Neural cell (in vitro differentiated cells): ENCODE data around the gene PROX1. TPM values are rescaled to one million over a fixed set of nuclear protein-coding genes. Genes with fewer than 3 reads are reported as not detected.

ENCODE experiments used
- H2AFZ ChIP-seq: fragments of 200-600, 300-800 bp; sonication (generic), shearing (Covaris generic); 2 replicates; pipeline ENCODE4 v1.6.0; 2014; ENCODE audit warnings: low read depth, mild to moderate bottlenecking, antibody characterized with exemption, low read length, moderate library complexity
- H3F3A ChIP-seq: fragments of 200-600 bp; shearing (Covaris generic); 2 replicates; pipeline ENCODE4 v1.6.1; 2016; ENCODE audit warnings: mild to moderate bottlenecking, moderate library complexity, mixed read lengths, antibody characterized with exemption, low read length; ENCODE audit not compliant: insufficient read depth, poor library complexity, severe bottlenecking
- H3K27ac ChIP-seq: fragments of 200-600, 300-800 bp; sonication (generic), shearing (Covaris generic); 2 replicates; pipeline ENCODE4 v1.5.1; 2014; ENCODE audit warnings: mild to moderate bottlenecking, low read length, moderate library complexity
- H3K27me3 ChIP-seq: fragments of 300-800, 200-600 bp; sonication (generic), shearing (Covaris generic); 2 replicates; pipeline ENCODE4 v1.6.0; 2014; ENCODE audit warnings: mild to moderate bottlenecking, low read depth, low read length, moderate library complexity; ENCODE audit not compliant: insufficient read depth
- H3K36me3 ChIP-seq: fragments of 300-800, 200-600 bp; sonication (generic), shearing (Covaris generic); 2 replicates; pipeline ENCODE4 v1.5.1; 2014; ENCODE audit warnings: mild to moderate bottlenecking, antibody characterized with exemption, low read length, moderate library complexity; ENCODE audit not compliant: insufficient read depth
- H3K4me2 ChIP-seq: fragments of 300-800, 200-600 bp; sonication (generic), shearing (Covaris generic); 2 replicates; pipeline ENCODE4 v1.6.0; 2014; ENCODE audit warnings: mild to moderate bottlenecking, low read length
- H3K4me3 ChIP-seq: fragments of 300-800, 200-600 bp; sonication (generic), shearing (Covaris generic); 2 replicates; pipeline ENCODE4 v1.5.1; 2014; ENCODE audit warnings: mild to moderate bottlenecking, low read length, moderate library complexity
- H3K79me2 ChIP-seq: fragments of 200-600 bp; shearing (Covaris generic); replicated peaks from 2 replicates; pipeline ENCODE4 v1.6.0; 2014; ENCODE audit warnings: mild to moderate bottlenecking, low read length, moderate library complexity; ENCODE audit not compliant: insufficient read depth
- H3K9ac ChIP-seq: fragments of 300-800, 200-600 bp; sonication (generic), shearing (Covaris generic); 2 replicates; pipeline ENCODE4 v1.6.1; 2016; ENCODE audit warnings: mild to moderate bottlenecking, low read length, mixed read lengths
- H3K9me2 ChIP-seq: fragments of 200-600 bp; shearing (Covaris generic); 2 replicates; pipeline ENCODE4 v1.6.1; 2016; ENCODE audit warnings: mild to moderate bottlenecking, low read length, mixed read lengths; ENCODE audit not compliant: insufficient read depth
- H3K9me3 ChIP-seq: fragments of 200-600, 300-800 bp; sonication (generic), shearing (Covaris generic); 2 replicates; pipeline ENCODE4 v1.6.1; 2016; ENCODE audit warnings: mild to moderate bottlenecking, mixed run types, low read length, moderate library complexity, mixed read lengths
- H4K20me1 ChIP-seq: fragments of 200-600 bp; shearing (Covaris generic); 2 replicates; pipeline ENCODE4 v1.6.1; 2016; ENCODE audit warnings: mild to moderate bottlenecking, mixed run types; ENCODE audit not compliant: insufficient read depth
- EP300 ChIP-seq: fragments of 450-650 bp; conservative IDR thresholded peaks from 2 replicates; pipeline ENCODE4 v1.6.1; 2014; ENCODE audit warnings: antibody characterized with exemption, mild to moderate bottlenecking, moderate library complexity; ENCODE audit not compliant: poor library complexity, severe bottlenecking
- EZH2 ChIP-seq: fragments of 200-600, 300-800 bp; shearing (Covaris generic), sonication (generic); IDR thresholded peaks from 2 replicates; pipeline ENCODE4 v1.6.1; 2014; ENCODE audit warnings: antibody characterized with exemption, low read length, borderline replicate concordance, mild to moderate bottlenecking; ENCODE audit not compliant: insufficient read depth, poor library complexity, severe bottlenecking
- MXI1 ChIP-seq: fragments of 450-650 bp; conservative IDR thresholded peaks from 2 replicates; pipeline ENCODE4 v1.6.1; 2014; ENCODE audit warnings: antibody characterized with exemption, mild to moderate bottlenecking; ENCODE audit not compliant: poor library complexity, severe bottlenecking
- POLR2AphosphoS5 ChIP-seq: IDR thresholded peaks from 2 replicates; pipeline ENCODE4 v1.6.1; 2012
- RAD21 ChIP-seq: fragments of 450-650 bp; conservative IDR thresholded peaks from 2 replicates; pipeline ENCODE4 v1.6.1; 2014; ENCODE audit warnings: antibody characterized with exemption, mild to moderate bottlenecking, moderate library complexity
- SMC3 ChIP-seq: fragments of 450-650 bp; conservative IDR thresholded peaks from 2 replicates; pipeline ENCODE4 v1.6.1; 2014; ENCODE audit warnings: antibody characterized with exemption, mild to moderate bottlenecking, moderate library complexity; ENCODE audit not compliant: poor library complexity
- TAF1 ChIP-seq: IDR thresholded peaks from 2 replicates; pipeline ENCODE4 v1.6.1; 2012; ENCODE audit warnings: low read depth
- polyA plus RNA-seq: library from polyadenylated mRNA; depleted of rRNA; stranded (reverse); fragments of >200 nt; gene quantifications from 2 replicates; pipeline ENCODE4 v1.2.3, GENCODE V29; 2014
- TF ChIP-seq, protein P1 (sequence below): fragments of 450-650 bp; IDR thresholded peaks from 2 replicates; pipeline ENCODE4 v1.5.1; 2014; ENCODE audit warnings: antibody characterized with exemption, mild to moderate bottlenecking, moderate library complexity; ENCODE audit not compliant: poor library complexity, severe bottlenecking
- TF ChIP-seq, protein P2 (sequence below): IDR thresholded peaks from 2 replicates; pipeline ENCODE4 v1.6.1; 2012; ENCODE audit warnings: borderline replicate concordance

Gene PROX1
- polyA plus RNA-seq, 1 donor from 2014 or later, result 1.0 TPM

DNA sequence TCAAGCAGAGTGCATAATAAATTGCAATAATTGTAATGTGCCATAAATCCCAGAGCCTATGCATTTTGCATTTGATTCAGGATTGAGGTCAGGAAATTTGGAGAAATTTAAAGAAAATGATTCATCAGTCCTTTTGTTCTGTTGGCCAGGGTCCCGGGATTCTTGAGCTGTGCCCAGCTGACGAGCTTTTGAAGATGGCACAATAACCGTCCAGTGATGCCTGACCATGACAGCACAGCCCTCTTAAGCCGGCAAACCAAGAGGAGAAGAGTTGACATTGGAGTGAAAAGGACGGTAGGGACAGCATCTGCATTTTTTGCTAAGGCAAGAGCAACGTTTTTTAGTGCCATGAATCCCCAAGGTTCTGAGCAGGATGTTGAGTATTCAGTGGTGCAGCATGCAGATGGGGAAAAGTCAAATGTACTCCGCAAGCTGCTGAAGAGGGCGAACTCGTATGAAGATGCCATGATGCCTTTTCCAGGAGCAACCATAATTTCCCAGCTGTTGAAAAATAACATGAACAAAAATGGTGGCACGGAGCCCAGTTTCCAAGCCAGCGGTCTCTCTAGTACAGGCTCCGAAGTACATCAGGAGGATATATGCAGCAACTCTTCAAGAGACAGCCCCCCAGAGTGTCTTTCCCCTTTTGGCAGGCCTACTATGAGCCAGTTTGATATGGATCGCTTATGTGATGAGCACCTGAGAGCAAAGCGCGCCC, 8.7 kb downstream of the PROX1 start:
- Histone ChIP-seq H3K36me3 (no peaks in the 10 kb centered on the region), H3K27me3 (peaks cover 21% of the 10 kb centered on the region), H3K79me2 (no peaks in the 10 kb centered on the region), H3K9me2 (no peaks in the 10 kb centered on the region), H3K9me3 (no peaks in the 10 kb centered on the region), H3K4me3 (no peak overlapping the region), H3F3A (no peaks in the 10 kb centered on the region), H3K27ac (no peak overlapping the region), H2AFZ (no peak overlapping the region), H4K20me1 (no peaks in the 10 kb centered on the region), H3K4me2 (no peak overlapping the region), H3K9ac (no peak overlapping the region)
- TF ChIP-seq SMC3 (no peak), EP300 (no peak), TAF1 (no peak), POLR2AphosphoS5 (no peak), MXI1 (no peak)
- TF ChIP-seq, protein P1, sequence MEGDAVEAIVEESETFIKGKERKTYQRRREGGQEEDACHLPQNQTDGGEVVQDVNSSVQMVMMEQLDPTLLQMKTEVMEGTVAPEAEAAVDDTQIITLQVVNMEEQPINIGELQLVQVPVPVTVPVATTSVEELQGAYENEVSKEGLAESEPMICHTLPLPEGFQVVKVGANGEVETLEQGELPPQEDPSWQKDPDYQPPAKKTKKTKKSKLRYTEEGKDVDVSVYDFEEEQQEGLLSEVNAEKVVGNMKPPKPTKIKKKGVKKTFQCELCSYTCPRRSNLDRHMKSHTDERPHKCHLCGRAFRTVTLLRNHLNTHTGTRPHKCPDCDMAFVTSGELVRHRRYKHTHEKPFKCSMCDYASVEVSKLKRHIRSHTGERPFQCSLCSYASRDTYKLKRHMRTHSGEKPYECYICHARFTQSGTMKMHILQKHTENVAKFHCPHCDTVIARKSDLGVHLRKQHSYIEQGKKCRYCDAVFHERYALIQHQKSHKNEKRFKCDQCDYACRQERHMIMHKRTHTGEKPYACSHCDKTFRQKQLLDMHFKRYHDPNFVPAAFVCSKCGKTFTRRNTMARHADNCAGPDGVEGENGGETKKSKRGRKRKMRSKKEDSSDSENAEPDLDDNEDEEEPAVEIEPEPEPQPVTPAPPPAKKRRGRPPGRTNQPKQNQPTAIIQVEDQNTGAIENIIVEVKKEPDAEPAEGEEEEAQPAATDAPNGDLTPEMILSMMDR, result no peak

DNA sequence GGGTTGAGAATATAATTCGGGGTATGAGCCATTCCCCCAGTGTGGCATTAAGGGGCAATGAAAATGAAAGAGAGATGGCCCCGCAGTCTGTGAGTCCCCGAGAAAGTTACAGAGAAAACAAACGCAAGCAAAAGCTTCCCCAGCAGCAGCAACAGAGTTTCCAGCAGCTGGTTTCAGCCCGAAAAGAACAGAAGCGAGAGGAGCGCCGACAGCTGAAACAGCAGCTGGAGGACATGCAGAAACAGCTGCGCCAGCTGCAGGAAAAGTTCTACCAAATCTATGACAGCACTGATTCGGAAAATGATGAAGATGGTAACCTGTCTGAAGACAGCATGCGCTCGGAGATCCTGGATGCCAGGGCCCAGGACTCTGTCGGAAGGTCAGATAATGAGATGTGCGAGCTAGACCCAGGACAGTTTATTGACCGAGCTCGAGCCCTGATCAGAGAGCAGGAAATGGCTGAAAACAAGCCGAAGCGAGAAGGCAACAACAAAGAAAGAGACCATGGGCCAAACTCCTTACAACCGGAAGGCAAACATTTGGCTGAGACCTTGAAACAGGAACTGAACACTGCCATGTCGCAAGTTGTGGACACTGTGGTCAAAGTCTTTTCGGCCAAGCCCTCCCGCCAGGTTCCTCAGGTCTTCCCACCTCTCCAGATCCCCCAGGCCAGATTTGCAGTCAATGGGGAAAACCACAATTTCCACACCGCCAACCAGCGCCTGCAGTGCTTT, 9.4 kb downstream of the PROX1 start:
- H3K36me3 ChIP-seq, result no peaks in the 10 kb centered on the region
- no peaks in the 10 kb centered on the region for H3F3A ChIP-seq
- H2AFZ ChIP-seq, result no peak overlapping the region
- no peaks in the 10 kb centered on the region for H3K9me3 ChIP-seq
- no peaks in the 10 kb centered on the region for H3K9me2 ChIP-seq
- no peak overlapping the region for H3K9ac ChIP-seq
- H3K27me3 ChIP-seq, result peaks cover 14% of the 10 kb centered on the region
- no peak overlapping the region for H3K27ac ChIP-seq
- TF ChIP-seq, protein P2, sequence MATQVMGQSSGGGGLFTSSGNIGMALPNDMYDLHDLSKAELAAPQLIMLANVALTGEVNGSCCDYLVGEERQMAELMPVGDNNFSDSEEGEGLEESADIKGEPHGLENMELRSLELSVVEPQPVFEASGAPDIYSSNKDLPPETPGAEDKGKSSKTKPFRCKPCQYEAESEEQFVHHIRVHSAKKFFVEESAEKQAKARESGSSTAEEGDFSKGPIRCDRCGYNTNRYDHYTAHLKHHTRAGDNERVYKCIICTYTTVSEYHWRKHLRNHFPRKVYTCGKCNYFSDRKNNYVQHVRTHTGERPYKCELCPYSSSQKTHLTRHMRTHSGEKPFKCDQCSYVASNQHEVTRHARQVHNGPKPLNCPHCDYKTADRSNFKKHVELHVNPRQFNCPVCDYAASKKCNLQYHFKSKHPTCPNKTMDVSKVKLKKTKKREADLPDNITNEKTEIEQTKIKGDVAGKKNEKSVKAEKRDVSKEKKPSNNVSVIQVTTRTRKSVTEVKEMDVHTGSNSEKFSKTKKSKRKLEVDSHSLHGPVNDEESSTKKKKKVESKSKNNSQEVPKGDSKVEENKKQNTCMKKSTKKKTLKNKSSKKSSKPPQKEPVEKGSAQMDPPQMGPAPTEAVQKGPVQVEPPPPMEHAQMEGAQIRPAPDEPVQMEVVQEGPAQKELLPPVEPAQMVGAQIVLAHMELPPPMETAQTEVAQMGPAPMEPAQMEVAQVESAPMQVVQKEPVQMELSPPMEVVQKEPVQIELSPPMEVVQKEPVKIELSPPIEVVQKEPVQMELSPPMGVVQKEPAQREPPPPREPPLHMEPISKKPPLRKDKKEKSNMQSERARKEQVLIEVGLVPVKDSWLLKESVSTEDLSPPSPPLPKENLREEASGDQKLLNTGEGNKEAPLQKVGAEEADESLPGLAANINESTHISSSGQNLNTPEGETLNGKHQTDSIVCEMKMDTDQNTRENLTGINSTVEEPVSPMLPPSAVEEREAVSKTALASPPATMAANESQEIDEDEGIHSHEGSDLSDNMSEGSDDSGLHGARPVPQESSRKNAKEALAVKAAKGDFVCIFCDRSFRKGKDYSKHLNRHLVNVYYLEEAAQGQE, result no peak
- TF ChIP-seq RAD21 (no peak), SMC3 (no peak), EZH2 (no peak), MXI1 (no peak), TAF1 (no peak), POLR2AphosphoS5 (no peak), EP300 (no peak)
- TF ChIP-seq, protein P1, result no peak
- H3K4me2 ChIP-seq, result no peak overlapping the region
- no peak overlapping the region for H3K4me3 ChIP-seq
- no peaks in the 10 kb centered on the region for H3K79me2 ChIP-seq
- H4K20me1 ChIP-seq, result no peaks in the 10 kb centered on the region
